CD4-positive, alpha-beta T cell (primary cell): ENCODE results near the gene FAM170A. TPM values are rescaled to one million over a fixed set of nuclear protein-coding genes. Genes with fewer than 3 reads are reported as not detected.

Experiments
- ATAC-seq: fragments of 200-7000 bp; cut with Tn5 transposase; one replicate; pipeline ENCODE4 v1.10.0; 2022; ENCODE audit warnings: mild to moderate bottlenecking; ENCODE audit not compliant: poor library complexity
- CTCF ChIA-PET: fragments of 350-600 bp; sonication (Branson Sonifier 250); formaldehyde crosslinking; loops from one replicate; lab custom pipeline; 2021; ENCODE audit warnings: antibody characterized with exemption, inconsistent platforms; lab: Charles Lee
- POLR2A ChIA-PET: fragments of 350-600 bp; sonication (Branson Sonifier 250); formaldehyde crosslinking; loops from one replicate; lab custom pipeline; 2021; ENCODE audit warnings: antibody characterized with exemption, inconsistent platforms; lab: Charles Lee
- DNase-seq, 14 experiments: peaks; one replicate each; pipeline ENCODE4 v3.0.0-alpha.2; 2013 to 2020; ENCODE audit warnings: mixed read lengths in 2 of 14
- H3K27ac ChIP-seq, 2 donors: one replicate each; pipeline versions ENCODE4 v1.5.1 to v1.7.0; 2013; ENCODE audit warnings: low read length in 2 of 2, low read depth in 1 of 2, mild to moderate bottlenecking in 1 of 2
- H3K27me3 ChIP-seq, 2 experiments: 1 replicate in 1 of 2; 2 replicates in 1 of 2; pipeline versions ENCODE4 v1.6.1 to v1.7.0; 2013; ENCODE audit warnings: low read length in 2 of 2, control low read depth in 1 of 2, mild to moderate bottlenecking in 1 of 2, moderate library complexity in 1 of 2; ENCODE audit not compliant: insufficient read depth in 2 of 2, control insufficient read depth in 1 of 2
- H3K36me3 ChIP-seq: one replicate; pipeline ENCODE4 v1.6.1; 2013; ENCODE audit warnings: low read length, control low read depth; ENCODE audit not compliant: insufficient read depth
- H3K4me1 ChIP-seq: one replicate; pipeline ENCODE4 v1.6.1; 2013; ENCODE audit warnings: low read length, control low read depth; ENCODE audit not compliant: insufficient read depth
- H3K4me3 ChIP-seq: one replicate; pipeline ENCODE4 v1.5.1; 2013; ENCODE audit warnings: mild to moderate bottlenecking, low read length, moderate library complexity
- H3K9me3 ChIP-seq, 2 experiments: 1 replicate in 1 of 2; 2 replicates in 1 of 2; pipeline versions ENCODE4 v1.6.1 to v1.7.0; 2013; ENCODE audit warnings: low read length in 2 of 2, mild to moderate bottlenecking in 2 of 2, control low read depth in 1 of 2, moderate library complexity in 1 of 2; ENCODE audit not compliant: control insufficient read depth in 1 of 2, insufficient read depth in 1 of 2
- H3K27ac Mint-ChIP-seq: one replicate; pipeline ENCODE4 v1.8.0; 2020; ENCODE audit warnings: mixed read lengths
- H3K27me3 Mint-ChIP-seq: one replicate; pipeline ENCODE4 v1.8.0; 2021; ENCODE audit warnings: mixed read lengths
- H3K36me3 Mint-ChIP-seq: one replicate; pipeline ENCODE4 v1.8.0; 2021; ENCODE audit warnings: low read depth, mixed read lengths
- H3K4me1 Mint-ChIP-seq: one replicate; pipeline ENCODE4 v1.8.0; 2021; ENCODE audit warnings: low read depth, mixed read lengths
- H3K4me3 Mint-ChIP-seq: one replicate; pipeline ENCODE4 v1.8.0; 2020; ENCODE audit warnings: mild to moderate bottlenecking, mixed read lengths
- H3K9me3 Mint-ChIP-seq: one replicate; pipeline ENCODE4 v1.8.0; 2020; ENCODE audit warnings: mixed read lengths
- intact Hi-C, 2 experiments: fragments of 100-400 bp; cut with DNase I in 1 of 2; cut with micrococcal nuclease in 1 of 2; formaldehyde crosslinking; loops; one replicate each; pipeline versions ENCODE4 v1.15.1 to v1.9.0; 2023 to 2025; cut with DNase I, micrococcal nuclease
- total RNA-seq, 174 experiments: library from RNA in 2 of 174; stranded (reverse) in 2 of 174; gene quantifications; one replicate each; pipeline ENCODE4 v1.2.3 and lab custom pipeline; 2021 to 2026
- TF ChIP-seq, protein P1 (sequence below): fragments of 200-600 bp; IDR thresholded peaks from one replicate; pipeline ENCODE4 v1.8.0; 2022; ENCODE audit warnings: antibody characterized with exemption, mild to moderate bottlenecking

Gene FAM170A
- total RNA-seq, 2 experiments from 2014 or later: not detected

DNA sequence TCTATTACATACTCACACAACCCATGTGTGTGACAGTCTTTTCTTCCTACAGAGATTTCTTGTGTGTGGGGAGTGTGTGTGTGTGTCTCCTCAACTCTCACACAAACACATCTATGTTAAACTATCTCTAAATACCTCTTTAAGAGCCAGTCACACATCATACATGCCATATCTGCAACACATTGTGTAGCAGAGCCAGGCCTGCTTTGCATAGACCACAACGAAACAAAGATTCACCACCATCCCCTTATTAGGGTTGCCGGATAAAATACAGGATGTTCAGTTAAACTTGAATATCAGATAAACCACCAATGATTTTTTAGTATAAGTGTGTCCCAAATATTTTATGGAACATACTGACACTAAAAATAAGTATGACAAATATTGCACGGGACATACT is 2.3 kb downstream of the FAM170A start:
- H3K27ac Mint-ChIP-seq: no peak overlapping the region

DNA sequence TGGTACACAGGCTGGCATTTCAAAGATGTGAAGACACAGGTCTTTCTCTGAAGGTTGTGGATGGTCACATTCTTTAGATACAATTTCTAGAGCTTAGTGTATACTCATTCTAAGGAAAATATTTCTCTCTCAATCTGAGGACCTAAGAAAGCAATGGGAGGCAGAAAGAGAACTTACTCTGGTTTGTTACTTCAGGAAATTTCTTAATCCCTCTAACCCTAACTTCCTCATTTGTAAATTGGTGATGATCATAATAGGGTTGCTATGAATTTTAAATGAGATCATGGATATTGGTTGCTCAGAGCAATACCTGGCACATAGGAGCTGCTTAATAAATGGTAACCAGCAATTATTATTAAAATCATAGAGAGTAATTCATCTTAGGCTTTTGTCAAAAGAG is 22.1 kb downstream of the FAM170A start:
- H3K27me3 ChIP-seq: no peaks in the 10 kb centered on the region
- H3K4me1 ChIP-seq: no peaks in the 10 kb centered on the region
- no peaks in the 10 kb centered on the region for H3K9me3 Mint-ChIP-seq
- no peak overlapping the region for H3K27ac ChIP-seq
- peaks cover 15% of the 10 kb centered on the region for H3K27me3 Mint-ChIP-seq
- no peaks in the 10 kb centered on the region for H3K4me1 Mint-ChIP-seq
- no peaks in the 10 kb centered on the region for H3K36me3 Mint-ChIP-seq
- POLR2A ChIA-PET: no interaction called here
- ATAC-seq: no peak
- no peaks in the 10 kb centered on the region for H3K36me3 ChIP-seq
- no peak for DNase-seq
- H3K4me3 ChIP-seq: no peak overlapping the region
- intact Hi-C loops: no loop called here
- CTCF ChIA-PET: no interaction called here
- no peak overlapping the region for H3K27ac Mint-ChIP-seq
- TF ChIP-seq, protein P1, sequence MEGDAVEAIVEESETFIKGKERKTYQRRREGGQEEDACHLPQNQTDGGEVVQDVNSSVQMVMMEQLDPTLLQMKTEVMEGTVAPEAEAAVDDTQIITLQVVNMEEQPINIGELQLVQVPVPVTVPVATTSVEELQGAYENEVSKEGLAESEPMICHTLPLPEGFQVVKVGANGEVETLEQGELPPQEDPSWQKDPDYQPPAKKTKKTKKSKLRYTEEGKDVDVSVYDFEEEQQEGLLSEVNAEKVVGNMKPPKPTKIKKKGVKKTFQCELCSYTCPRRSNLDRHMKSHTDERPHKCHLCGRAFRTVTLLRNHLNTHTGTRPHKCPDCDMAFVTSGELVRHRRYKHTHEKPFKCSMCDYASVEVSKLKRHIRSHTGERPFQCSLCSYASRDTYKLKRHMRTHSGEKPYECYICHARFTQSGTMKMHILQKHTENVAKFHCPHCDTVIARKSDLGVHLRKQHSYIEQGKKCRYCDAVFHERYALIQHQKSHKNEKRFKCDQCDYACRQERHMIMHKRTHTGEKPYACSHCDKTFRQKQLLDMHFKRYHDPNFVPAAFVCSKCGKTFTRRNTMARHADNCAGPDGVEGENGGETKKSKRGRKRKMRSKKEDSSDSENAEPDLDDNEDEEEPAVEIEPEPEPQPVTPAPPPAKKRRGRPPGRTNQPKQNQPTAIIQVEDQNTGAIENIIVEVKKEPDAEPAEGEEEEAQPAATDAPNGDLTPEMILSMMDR: no peak
- no peaks in the 10 kb centered on the region for H3K9me3 ChIP-seq
- H3K4me3 Mint-ChIP-seq: no peak overlapping the region

More for the DNA sequence above, 2.3 kb downstream of the FAM170A start:
- no peak overlapping the region for H3K4me3 Mint-ChIP-seq
- no peak overlapping the region for H3K4me3 ChIP-seq
- intact Hi-C loops: no loop called here
- H3K27ac ChIP-seq: no peak overlapping the region
- DNase-seq: no peak
- ATAC-seq: no peak
- H3K36me3 Mint-ChIP-seq: no peaks in the 10 kb centered on the region
- TF ChIP-seq, protein P1: no peak
- H3K9me3 ChIP-seq: peaks cover 0 to 11% of the 10 kb centered on the region in 2 experiments
- H3K9me3 Mint-ChIP-seq: no peaks in the 10 kb centered on the region
- peaks cover 16% of the 10 kb centered on the region for H3K27me3 Mint-ChIP-seq
- CTCF ChIA-PET: no interaction called here
- H3K4me1 ChIP-seq: no peaks in the 10 kb centered on the region
- POLR2A ChIA-PET: no interaction called here
- H3K4me1 Mint-ChIP-seq: no peaks in the 10 kb centered on the region
- H3K27me3 ChIP-seq: no peaks in the 10 kb centered on the region
- no peaks in the 10 kb centered on the region for H3K36me3 ChIP-seq

DNA sequence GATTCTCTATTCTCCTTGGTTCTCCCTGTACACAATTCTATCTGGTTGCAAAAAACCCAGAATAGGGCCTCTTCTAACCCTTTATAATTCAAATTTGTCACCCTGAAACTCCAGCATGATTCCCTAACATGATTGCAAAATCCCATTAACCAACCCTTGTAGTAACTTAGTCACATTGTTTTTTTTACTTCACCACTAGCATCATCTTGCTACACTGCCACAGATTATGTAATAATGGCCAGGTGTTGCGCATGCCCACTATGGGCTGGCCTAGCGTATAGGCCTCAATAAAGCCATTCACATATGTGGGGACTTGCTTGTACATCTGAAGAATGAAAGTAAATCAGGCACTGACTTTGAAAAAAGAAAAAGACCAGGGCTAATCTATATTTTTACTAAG is 25.7 kb downstream of the FAM170A start:
- Mint-ChIP-seq H3K4me1 (no peaks in the 10 kb centered on the region), H3K36me3 (no peaks in the 10 kb centered on the region), H3K4me3 (no peak overlapping the region), H3K27ac (no peak overlapping the region), H3K9me3 (no peaks in the 10 kb centered on the region), H3K27me3 (peaks cover 7% of the 10 kb centered on the region)
- ChIA-PET POLR2A (no interaction called here), CTCF (no interaction called here)
- intact Hi-C loops: no loop called here
- DNase-seq: peak in 2 of 14 experiments; percentile 34 to 45
- ATAC-seq: no peak
- no peak overlapping the region for H3K4me3 ChIP-seq
- no peak overlapping the region for H3K27ac ChIP-seq
- TF ChIP-seq, protein P1: no peak
- no peaks in the 10 kb centered on the region for H3K27me3 ChIP-seq
- H3K9me3 ChIP-seq: no peaks in the 10 kb centered on the region
- H3K36me3 ChIP-seq: no peaks in the 10 kb centered on the region
- no peaks in the 10 kb centered on the region for H3K4me1 ChIP-seq
